GM19025 (cell line): ENCODE measurements around the gene TADA2A.

Source experiments
- ATAC-seq: cut with Tn5 transposase; IDR thresholded peaks from one replicate; pipeline ENCODE4 v1.9.1; 2021; ENCODE audit warnings: mild to moderate bottlenecking, low read depth, moderate library complexity; ENCODE audit not compliant: unreplicated experiment

TADA2A gene, protein sequence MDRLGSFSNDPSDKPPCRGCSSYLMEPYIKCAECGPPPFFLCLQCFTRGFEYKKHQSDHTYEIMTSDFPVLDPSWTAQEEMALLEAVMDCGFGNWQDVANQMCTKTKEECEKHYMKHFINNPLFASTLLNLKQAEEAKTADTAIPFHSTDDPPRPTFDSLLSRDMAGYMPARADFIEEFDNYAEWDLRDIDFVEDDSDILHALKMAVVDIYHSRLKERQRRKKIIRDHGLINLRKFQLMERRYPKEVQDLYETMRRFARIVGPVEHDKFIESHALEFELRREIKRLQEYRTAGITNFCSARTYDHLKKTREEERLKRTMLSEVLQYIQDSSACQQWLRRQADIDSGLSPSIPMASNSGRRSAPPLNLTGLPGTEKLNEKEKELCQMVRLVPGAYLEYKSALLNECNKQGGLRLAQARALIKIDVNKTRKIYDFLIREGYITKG

DNA sequence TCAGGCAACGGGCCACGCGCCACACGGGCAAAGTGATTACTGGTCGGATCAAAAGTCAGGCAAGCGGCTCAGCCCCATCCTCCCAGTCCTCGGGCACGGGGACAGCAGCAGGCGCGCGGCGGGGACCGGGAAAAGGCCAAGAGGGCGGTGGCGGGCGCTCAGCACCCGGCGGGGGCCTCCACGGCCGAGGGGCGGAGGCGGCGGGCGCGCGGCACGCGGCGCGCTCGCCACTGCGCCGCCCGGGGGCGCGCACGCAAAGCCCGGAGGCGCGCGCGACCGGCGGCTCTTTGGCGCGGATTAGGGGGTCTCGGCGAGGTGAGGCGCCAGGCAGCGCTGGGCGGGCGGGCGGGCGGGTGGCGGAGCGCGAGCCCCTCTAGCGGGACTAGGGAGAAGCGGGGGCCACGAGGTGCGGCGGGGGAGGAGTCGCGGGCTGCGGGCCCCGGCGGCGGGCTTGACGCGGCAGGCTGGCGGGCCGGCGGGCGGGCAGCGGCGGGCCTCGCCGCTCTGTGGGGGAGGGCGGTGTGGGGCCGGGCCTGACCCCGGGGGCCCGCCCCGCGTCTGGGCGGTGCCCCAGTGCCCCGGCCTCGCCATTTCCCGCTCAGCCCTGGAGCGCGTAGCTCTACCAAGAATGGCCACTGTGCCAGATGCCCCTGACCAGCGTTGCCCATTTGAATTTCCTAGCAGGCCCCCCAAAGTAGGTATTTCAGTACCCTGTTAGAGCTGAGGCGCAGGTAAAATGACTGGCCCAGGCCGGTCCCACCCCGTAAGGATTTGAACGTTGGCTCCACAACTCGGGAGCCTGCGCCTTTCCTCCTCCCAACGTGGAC lies at the start of gene TADA2A, which contains the start of gene ACACA:
TADA2A (plus strand) TSS at position 252 of the 827 bp plus-strand sequence. CDS start 4,480 bp downstream, outside the sequence.
ACACA (minus strand) TSS at position 202 of the 827 bp plus-strand sequence. CDS start 537 bp downstream, outside the sequence.
- peak; percentile 81 for ATAC-seq

DNA sequence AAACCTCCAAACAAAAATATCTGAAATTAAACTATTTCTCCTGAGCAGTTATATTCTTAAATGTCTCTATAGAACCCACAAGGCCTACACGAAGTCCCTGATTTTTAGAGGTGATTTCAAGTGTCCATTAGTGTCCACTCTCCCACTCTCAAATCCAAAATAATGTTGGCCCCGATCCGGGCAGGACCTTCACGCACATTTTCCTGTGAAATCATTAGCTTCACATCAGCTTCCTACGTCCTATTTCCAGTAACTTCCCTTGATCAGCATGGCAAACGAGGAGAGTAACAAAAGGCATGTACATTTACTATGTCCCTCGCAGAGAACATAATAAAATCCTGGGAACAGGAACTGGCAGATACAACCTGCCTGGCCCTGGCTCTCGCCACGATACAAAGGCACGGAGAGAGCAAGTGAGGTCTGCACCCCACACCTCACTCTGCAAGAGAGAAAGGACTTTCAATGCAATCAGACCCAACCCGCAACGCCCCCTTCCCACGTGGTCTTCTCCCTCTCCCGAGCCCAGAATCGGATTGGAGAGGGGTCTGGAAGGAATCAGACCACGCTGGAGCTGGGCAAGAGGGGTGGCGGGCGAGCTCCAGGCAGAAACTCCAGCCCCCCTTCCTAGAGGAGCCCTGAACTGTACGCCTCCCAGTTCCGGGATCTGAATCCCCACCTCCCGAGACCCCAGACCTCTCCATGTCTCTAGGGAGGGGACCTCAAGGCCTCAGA lies 48.4 kb upstream of the TADA2A start:
- ATAC-seq: no peak

DNA sequence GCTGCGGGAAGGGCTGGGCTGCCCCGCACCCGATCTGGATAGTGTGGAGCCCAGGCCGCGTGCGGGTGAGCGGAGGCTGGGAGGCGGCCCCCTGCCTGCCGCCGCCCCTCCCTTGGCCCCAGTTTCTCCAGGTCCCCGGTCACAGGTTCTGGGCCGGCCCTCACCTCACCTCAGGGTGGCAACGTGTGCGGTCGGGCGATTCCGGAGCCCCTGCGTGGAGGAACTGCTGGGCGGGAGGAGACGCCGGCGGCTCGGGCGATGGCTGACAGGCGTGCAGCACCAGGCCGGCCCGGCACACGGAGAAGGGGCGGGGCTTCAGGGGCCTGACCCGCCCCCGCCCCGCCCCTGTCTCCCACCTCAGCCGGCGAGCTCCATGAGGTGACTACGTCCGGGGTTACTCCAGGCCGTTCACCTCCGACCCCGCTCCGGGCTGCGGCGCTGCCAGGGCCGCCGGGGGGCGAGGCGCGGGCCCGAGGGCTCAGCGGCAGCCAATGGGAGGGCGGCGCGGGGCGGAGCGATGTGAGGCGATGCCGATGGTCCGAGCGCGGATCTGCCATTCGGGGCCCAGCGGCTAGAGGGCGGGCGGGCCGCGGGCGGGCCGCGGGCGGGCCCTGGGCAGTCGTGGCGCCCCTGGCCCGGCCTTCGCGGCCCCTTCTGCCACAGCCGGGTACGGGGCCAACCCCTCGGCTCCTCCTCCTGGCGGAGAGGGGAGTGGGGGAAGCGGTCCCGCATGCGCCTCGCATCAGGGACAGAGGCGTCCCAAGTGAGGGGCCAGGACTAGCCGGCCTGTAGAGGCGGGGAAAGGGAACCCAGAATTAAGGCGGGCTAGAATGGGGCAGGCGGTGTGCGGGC lies 47.6 kb upstream of the TADA2A start:
- peak; percentile 89 for ATAC-seq

DNA sequence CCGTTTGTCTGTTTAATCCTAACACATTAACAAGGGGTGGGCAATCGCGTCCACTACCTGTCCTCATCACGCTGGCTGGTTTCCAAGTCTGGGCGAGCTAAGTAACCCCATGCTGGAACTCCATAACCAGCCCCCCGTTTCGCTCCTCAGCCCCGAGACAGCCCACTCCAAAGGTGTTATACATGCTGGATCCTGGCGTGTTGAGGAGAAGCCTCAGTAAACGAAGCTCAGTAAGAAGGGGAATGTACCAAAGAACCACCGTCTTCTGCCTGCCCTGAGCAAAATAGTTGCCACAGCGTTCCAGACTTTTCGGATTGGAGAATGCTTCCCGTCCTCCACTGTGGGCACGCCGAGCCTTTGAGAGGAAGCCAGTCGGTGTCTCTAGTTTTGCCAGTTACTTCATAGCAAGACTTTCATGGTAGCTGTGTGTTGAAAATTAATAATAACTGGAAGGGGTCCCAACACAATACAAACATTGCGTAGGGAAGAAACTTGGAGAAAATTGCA lies 47.0 kb upstream of the TADA2A start:
- ATAC-seq: no peak

DNA sequence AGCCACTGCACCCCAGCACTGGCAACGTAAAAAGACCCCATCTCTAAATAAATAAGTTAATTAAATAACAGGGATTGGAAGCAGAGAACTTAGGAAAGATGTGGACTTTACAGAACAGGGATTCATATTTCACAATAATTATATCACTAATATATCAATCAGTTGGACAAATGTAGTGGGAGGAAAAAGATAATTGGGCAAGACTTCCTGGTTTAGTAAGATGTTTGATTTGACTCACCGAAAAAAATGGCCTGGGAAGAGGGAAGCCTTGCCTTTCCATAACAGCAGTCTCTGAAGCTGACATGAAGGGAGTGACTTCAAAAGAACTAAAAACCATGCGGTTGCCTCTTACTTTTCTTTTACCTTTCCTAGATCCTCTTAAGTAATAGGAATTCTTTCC lies 46.1 kb upstream of the TADA2A start:
- no peak for ATAC-seq

DNA sequence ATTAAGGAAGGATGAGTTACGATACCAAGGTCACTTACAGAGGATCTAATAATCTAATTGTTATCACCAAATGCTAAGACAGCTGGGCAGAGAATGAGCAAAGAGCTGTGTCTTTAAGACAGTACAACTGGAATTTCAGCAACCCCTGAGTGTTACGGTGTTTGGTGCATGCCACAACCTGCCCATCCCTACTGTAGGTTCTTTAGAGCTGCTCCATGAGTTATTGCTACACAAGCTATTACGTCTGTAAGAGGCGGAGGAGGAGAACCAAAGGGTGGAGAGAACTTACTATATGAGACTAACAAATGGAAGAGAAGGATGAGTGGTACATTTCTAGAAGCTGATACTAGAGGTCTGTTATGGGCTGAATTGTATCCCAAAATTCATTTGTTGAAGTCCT lies 45.1 kb upstream of the TADA2A start:
- no peak for ATAC-seq

DNA sequence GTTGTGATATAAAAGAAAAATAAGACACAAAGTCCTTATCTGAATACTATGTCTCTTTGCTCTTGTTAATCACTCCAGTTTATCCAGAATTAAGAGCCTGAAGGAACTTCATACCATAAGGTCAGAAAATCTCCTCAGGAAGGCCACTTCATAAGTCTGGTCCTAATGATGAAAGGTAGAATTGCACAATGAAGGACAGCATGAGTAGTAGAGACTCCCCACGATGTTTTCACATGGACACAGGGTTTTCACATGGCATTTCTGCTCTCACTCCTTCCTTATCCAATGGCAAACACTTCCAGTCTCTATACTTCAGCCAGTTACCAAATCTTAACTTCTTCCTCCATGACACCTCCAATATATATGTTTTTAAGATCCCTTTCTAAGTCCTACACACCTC lies 41.1 kb upstream of the TADA2A start:
- ATAC-seq: no peak

DNA sequence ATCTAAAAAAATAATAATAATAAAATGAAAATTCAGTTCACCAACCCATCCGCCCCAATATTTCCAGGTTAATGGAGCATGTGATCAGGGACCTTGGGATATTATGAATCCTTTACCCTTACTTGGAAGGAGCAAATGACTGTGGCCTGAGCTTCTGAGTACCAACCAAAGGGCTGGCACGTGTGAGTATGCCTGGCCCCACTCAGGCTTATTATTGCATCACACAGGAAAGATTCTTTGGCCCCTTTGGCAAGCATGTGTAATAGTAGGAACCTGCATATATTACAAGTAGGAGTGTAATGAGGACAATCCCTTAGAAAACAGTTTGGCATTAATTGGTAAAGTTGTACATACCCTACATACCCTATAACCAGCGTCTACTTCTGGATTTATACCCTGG lies 38.1 kb upstream of the TADA2A start:
- no peak for ATAC-seq

DNA sequence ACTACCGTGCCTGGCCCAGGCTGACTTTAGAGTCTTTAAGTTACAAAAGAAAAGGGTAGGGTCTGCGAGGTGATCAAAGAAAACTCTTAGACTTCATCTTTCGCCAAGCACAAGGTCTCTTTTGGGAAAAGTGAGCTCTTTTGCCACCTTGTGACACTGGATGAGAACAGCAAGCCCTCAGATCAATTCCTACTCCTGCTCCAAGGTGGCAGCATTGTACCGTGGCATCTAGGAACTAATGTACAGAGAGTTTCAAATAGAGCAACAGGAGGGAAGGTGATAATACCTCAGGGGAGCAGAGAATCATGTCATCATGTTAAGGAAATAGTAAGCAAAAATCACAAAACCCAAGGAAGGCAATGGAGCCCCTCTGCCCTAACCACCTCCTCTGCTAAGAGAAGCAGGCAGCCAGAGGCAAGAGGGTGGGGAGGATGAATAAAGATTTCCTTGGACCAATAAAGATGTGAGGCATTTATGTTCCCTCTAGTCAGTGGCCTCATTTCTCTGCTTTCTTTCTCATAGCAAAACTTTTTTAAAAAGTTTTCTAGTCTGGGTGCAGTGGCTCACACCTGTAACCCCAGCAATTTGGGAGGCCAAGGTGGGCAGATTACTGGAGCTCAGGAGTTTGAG lies 33.0 kb upstream of the TADA2A start:
- no peak for ATAC-seq

DNA sequence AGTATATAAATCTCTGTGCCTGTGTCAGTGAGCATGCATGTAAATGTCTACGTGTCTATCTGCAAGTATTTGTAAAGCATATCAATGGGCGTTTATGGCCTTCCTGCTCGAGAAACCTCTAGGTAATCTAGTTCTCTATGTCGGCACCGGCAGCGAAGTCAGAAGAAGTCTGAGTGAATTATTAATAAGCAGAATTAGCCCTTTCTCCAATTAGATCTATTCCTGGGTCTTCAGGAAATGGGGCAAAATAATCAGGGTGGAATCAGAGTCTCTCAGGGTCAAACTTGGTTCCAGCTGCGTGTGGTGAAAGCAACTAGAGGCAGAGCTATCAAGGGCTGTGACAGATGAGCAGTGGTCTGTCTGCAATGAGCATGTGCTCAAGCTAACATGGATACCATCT lies 31.0 kb upstream of the TADA2A start, which contains the start of gene C17orf78:
C17orf78 (plus strand) TSS at position 280 of the 400 bp plus-strand sequence; CDS start at position 388, 108 bp downstream.
- no peak for ATAC-seq

DNA sequence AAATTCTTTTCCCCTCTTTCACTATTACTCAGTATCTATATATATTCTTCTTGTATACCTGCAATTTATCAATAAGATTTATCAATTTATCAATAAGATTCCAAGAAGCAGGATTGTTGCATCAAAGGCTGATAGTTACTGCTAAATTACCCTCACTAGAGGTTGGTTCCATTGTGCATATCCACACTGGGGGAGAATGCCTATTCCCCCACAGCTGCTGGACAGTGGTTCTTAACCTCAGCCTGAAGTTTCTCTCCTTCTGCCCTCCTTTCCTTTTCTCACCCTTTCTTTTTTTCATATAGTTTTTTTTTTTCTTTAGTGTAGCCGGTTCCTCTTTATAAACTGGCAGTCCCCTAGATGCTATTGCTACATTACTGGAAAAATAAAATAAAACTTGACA lies 24.6 kb upstream of the TADA2A start:
- ATAC-seq: no peak

DNA sequence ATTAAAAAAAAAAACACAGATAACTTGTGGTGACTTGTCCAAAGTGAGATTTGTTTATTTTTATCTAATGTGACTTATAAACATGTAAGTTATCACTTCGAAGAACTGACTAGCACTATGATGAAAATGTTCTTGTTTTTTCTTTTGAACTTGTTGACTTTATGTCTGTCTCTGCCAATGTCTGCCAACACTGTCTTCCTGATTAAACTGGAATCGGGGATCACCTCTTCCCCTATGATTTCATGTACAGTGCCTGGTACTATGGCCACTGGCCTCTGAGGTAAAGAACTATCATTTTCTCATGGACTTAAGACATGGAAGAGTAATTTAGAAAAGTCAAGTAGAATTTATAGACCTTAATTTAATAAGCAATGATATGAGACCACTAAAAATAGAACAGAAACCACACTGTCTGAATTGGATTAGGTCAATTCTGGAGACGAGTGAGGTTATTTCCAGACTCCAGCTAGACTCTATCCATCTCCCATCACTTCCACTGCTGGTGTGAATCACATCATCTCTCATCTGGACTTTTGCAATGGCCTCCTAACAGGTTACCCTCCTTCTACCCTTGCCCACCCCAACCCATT lies 22.0 kb upstream of the TADA2A start:
- no peak for ATAC-seq

DNA sequence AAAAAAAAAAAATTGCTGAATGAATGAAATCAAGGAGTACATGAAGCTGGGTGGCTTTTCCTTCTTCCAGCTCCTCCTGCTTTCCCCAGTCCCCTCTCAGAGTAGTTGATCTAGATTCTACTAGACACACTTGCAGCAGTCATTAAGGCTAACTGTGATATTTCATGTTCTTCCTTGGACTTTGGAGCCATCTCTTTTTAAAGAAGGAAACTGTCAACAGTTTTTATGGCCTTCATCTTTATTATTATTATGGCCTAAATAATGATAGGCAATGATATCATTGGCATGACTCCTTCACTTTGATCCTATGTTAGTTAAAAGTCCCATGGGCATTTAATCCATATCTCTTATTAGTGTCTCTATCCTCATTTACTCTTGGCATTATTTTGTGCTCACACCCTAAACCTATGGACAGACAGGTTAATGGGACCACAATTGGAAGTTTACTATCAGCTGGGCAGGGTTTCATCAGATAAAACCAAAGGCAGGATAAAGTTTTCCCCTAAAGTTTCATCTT lies 21.2 kb upstream of the TADA2A start:
- ATAC-seq: no peak

DNA sequence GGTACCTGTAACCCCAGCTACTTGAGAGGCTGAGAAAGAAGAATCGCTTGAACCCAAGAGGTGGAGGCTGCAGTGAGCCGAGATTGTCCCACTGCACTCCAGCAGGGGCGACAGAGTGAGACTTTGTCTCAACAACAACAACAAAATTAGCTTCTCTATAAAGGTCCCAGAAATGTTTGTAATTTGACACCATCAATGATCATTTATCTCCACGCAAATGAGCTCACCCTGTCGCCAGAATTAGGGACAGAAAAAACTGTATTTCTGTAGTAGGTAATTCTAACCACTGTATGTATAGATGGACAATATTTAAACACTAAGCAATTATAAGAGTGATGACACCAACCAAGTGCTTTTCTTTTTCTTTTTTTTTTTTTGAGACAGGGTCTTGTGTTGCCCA lies 20.2 kb upstream of the TADA2A start:
- ATAC-seq: no peak

DNA sequence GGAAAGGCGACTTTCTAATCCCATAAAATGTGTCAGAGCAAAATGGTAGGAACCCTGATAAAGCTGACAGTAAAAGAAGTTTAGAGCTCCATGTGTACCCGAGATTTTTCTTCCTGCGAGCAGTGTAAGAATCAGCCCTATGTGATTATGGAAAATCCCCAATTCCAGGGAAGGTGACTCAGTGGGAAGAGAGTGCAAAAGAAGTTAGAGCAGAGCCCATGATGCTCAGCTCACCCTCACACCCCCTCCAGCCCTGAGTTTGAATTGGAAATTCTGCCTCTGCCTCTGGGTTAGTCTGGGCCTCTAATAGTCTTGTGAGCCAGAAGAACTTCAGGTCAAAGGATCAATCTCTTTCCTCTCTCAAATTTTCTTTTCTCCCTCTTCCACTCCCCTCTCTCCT lies 18.4 kb upstream of the TADA2A start:
- no peak for ATAC-seq

DNA sequence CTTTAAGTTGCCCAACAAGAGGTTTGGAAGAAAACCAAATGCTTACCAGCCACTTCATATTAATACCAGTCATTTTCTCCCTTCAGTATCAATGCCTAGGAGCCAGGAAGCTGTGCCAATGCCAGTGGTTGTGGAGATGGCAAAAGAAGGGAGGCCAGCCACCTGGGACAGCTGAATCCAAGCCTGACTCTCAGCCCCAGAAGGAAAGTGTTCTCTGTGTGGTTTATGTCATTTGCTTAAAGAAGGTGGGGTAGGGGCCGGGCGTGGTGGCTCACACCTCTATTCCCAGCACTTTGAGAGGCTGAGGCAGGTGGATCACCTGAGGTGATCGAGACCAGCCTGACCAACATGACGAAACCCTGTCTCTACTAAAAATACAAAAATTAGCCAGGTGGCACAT lies 17.5 kb upstream of the TADA2A start:
- ATAC-seq: no peak

DNA sequence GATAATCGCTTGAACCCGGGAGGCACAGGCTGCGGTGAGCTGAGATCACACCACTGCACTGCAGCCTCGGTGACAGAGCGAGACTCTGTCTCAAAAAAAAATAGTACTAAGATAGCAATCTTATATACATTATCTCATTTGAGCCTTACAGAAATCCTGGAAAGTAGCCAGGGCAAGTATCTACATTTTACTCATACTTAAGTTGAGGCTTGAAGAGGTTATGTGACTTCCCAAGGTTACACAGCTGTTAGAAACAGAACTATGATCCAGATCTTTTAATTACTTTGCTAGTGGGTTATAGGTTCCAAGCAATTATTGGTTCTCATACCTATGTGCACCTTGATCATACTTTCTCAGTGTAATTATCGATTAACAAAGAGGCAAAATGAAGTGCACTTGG lies 15.5 kb upstream of the TADA2A start:
- no peak for ATAC-seq

DNA sequence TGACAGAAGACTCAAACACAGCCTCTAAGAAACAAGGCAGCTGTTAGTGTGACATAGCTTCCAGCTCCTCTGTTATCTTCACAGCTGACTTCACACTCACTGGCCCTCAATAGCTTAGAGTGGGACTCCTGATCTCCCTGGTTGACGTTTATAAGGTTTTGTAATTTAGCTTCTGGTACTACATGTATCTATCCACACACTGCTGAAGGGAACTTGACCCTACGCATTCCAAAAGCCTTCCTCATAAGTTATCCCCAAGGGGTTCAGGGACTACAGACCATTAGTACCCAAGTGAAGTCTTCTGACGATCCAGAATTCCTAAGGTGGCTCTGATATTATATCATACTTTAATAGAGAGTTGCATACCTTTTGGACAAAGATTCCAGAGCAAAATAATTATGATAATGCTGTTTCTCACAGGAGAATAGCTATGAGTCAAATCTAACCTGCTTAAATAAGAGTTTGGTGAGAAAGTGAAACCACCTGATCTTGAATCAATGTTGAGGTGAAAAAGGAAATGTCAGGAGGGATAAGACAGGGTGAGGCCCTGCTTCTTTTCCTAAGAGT lies 14.6 kb upstream of the TADA2A start:
- ATAC-seq: no peak
